Hematopoietic multipotent progenitor cell treated with erythropoietin and hydrocortisone succinate and interleukin-3 and kit ligand, for 17 days (in vitro differentiated cells): ENCODE data around the gene CBLL1.
A peak's percentile ranks its signal among the peaks of the same experiment; 100 is the strongest.

ENCODE experiments used
- DNase-seq: peaks from one replicate; pipeline ENCODE4 v3.0.0-alpha.2; 2015; ENCODE audit warnings: low spot score

Gene CBLL1

GRCh38 chr7:107742678-107743566 is 1.0 kb upstream of the CBLL1 start:
- no peak for DNase-seq

DNA sequence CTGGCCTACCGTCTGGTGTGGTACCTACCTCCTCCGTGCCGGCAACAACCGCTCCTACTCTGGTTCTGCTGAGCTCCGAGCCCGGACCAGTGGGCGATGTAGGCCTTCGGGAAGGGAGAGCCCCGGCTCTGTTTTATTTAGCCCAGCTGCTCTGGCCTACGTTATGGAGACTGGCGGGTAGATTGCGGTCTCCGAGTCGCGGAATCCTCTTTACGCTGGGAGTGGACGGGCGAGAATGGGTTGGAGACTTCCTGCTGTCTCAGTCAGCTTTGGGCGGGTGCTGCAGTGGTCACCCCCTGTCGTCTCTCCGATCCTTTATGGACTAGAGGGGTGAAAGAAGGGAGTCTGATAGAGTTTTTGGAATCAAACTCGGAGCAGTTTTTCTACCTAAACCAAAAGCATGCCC is 406 bp downstream of the CBLL1 start:
- DNase-seq: no peak

GRCh38 chr7:107746006-107746405 is 2.1 kb downstream of the CBLL1 start:
- no peak for DNase-seq

DNA sequence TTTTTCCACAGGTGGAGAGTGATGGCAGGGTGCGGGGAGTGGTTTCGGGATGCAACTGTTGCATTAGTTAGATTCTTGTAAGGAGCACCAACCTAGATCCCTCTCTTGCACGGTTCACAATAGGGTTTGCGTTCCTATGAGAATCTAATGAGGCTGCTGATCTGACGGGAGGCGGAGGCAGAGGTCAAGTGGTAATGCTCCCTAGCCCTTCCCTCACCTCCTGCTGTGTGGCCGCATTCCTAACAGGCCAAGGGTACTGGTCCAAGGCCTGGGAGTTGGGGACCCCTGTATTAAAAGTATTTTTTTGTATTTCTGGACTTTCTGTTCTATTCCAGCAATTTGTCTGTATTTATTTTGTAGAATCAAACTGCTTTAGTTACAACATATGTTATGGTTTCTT is 7.2 kb downstream of the CBLL1 start:
- no peak for DNase-seq

DNA sequence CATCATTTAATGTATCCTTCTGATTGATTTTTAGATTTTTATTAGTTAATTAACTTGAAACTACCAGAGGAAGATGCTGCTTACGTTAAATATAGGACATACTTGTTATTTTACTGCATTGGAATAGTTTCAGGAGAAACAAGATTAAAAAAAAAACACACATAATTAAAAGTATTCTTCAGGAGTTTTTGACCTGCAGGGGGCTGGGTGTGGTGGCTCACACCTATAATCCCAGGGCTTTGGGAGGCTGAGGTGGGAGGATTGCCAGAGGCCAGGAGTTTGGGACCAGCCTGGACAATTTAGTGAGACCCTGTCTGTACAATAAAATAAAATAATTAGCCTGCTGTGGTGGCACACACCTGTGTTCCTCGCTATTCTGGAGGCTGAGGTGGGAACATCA is 10.7 kb downstream of the CBLL1 start:
- DNase-seq: peak; percentile 60

GRCh38 chr7:107758667-107759066 is 14.7 kb downstream of the CBLL1 start:
- no peak for DNase-seq

DNA sequence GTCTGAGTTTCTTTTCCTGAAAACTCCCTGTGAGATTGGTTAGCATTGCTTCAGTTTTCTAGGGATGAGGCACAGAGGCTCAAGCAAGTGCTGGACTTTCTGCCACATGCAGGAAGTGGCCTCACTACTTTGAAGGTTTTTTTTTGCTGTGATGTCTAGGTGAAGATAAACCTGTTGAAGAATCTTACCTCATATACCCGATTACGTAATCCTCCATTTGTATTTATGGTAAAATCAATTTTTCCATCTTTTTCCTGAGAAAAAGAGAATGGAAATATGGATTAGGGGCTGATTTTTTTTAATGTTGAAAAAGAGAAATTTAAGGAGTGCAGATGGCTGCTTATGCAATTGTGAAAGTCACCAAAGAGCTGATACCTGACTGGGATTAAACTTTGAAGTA is 23.4 kb downstream of the CBLL1 start:
- no peak for DNase-seq

DNA sequence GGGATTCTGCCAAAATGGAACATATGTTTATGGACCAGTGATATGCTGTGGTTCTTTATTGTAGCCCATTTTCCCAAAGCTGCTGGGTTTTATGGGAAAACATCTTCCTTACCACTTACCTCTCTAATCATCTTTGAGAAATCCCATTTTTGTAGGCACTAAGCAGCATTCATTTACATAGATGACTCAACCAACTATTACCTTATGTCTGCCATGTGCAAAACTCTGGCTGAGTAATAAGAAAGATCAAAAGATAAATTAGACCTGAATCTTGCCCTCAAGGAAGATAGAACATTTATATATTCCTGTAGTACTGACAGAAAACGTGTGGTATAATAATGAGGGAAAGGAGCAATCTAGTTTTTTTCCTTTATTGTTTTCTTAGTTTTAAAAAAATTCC is 24.3 kb downstream of the CBLL1 start:
- no peak for DNase-seq

DNA sequence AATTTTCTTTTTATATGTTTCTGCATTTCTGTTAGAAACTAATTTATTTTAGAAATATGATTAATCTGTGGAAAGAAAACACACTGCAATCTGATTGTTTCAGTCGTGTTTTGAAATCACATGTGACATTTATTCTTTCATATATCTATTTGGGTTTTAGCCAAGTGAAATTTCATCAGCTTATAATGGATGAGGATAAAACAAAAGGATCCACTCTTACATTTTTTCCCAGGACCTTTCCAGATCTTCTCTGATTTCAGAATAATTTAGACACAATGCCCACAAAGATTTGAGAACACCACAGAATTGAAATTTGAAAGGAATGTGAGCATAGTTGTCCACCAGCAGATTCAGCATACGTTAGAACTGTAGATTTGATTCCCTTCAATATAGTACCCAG is 29.1 kb downstream of the CBLL1 start:
- no peak for DNase-seq

DNA sequence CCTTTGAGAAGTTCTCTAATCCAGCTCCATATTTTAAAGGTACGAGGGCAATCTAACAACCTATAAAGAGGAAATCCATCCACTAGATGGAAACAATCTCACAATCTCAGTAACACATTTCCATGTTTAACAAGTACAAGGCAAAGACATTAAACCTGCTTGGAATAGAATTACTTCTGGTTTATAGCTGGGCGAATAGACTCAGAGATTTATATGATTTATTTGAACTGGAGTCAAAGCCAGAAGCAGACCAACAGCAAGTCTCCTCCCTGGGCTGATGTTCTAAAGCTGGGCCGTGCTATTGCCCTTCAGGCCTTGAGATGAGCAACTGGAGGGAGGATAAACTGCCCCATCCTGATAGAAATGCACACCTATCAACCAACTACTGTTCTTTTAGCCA is 33.8 kb downstream of the CBLL1 start:
- no peak for DNase-seq

DNA sequence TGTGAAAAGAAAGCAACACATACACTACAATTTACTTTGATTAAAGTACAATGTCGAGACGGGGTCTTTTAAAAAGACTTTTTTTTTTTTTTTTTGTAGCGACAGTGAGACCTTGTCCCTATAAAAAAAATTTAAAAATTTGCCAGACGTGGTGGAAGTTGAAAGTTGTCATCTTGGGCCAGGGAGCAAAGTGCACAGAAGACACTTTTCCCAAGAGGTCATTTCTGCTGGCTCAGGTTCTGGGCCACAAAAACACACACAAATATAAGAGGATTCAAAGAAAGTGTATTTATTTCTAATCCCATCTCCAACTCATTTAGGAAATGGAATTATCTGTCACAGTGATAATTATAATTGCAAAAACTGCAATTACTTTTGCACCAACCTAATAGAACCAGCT is 34.3 kb downstream of the CBLL1 start:
- DNase-seq: no peak

DNA sequence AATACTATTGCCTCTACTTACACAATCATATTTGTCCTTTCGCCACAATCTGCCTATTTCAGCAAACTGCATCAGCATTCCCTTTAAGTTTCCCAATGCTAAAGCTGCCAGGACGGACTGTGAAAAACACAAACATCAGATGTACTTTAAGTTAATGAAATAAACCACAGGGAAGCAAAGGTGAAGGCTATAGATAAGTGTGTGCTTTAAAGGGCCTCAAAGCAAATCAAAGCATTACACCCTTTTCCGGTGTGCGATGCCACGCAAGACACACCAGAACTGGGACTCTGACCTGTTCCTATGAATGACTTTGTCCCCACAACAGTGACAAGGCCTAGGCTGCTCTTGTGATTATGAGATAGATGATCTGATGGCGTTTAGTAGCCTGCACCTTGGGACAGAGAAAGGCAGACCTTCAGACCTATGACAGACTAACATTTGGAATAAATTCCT is 35.7 kb downstream of the CBLL1 start:
- DNase-seq: no peak

DNA sequence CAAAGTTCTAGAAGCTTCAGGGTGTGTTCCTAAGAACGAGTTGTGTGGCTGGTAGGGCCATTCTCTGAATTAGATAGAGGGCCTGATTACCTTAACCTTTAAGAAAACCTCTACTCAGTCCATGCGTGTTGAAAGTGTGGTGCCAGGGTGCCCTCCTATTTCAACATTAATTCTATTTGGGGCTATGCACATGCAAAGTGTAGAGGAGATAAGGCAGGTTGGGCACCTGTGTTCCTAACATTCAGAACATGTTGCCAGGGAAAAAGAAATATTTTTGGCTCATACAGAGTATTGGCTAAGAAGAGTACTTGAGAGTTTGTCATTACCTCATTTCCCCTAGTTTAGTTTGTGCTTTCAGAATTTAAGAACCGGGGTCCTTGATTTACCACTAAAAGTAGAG is 38.4 kb downstream of the CBLL1 start:
- DNase-seq: no peak

DNA sequence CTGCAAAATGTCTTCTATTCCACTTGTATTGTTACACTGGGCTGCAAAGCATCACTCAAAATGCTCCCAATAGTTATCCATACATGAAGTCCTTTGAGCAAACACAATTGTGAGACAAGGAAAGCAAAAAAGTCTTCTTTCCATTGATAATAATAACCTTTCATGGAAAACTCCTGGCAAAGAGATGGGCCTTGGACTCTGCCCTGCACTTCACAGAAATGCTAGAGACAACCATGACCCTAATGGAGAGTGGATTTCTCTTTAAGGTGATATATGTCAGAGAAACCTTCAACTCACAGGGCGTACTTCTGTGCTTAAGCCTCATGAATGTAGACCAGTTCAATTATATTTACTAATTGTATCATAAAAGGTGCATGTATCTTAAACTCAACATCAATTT is 39.7 kb downstream of the CBLL1 start:
- DNase-seq: no peak

DNA sequence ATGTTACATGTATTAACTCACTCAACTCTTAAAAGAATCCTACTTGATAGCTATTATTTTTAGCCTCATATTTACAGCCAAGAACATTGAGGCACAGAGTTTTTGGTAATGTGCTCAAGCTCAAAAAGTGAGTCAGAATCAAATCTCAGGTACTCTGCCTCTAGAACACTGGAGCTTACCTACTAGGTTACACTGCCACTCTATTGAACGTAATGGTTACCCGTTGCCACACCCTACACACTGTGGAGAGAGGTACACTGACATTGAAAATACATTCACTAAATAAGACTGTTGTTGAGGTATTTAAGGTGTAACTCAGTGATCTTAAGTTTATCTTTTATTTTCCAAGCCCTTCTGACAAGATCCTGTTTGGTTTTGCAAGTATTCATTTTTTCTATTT is 41.2 kb downstream of the CBLL1 start:
- DNase-seq: no peak

GRCh38 chr7:107785926-107786325 is 42.0 kb downstream of the CBLL1 start:
- no peak for DNase-seq

- no peak for DNase-seq
These were observed 44.3 kb downstream of the CBLL1 start for GRCh38 chr7:107788216-107788615.

DNA sequence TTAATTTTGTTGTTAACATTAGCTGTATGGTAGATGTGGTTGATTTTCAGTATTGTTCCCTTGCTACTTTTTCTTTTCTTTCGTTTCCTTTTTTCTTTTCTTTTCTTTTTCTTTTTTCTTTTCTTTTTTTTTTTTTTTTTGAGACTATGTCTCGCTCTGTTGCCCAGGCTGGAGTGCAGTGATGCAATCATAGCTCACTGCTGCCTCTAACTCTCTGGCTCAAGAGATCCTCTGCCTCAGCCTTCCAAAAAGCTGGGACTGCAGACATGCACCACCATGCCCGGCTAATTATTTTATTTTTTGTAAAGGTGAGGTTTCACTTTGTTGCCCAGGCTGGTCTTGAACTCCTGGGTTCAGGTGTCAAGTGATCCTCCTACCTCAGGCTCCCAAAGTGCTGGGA is 44.7 kb downstream of the CBLL1 start:
- no peak for DNase-seq

GRCh38 chr7:107789647-107790046 is 45.7 kb downstream of the CBLL1 start:
- no peak for DNase-seq

DNA sequence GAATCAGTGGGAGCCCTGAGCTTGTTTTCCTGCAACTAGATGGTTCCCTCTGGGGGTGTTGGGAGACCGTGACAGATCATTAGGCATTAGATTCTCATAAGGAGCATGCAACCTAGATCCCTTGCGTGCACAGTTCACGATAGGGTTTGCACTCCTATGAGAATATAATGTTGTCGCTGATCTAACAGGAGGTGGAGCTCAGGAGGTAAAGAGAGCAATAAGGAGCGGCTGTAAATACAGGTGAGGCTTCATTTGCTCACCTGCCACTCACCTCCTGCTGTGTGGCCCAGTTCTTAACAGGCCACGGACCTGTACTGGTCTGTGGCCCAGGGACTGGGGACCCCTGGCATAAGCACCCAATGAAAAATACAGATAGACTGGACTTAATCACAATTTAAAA is 48.4 kb downstream of the CBLL1 start:
- DNase-seq: no peak

GRCh38 chr7:107799647-107800264 is 55.8 kb downstream of the CBLL1 start:
- no peak for DNase-seq

DNA sequence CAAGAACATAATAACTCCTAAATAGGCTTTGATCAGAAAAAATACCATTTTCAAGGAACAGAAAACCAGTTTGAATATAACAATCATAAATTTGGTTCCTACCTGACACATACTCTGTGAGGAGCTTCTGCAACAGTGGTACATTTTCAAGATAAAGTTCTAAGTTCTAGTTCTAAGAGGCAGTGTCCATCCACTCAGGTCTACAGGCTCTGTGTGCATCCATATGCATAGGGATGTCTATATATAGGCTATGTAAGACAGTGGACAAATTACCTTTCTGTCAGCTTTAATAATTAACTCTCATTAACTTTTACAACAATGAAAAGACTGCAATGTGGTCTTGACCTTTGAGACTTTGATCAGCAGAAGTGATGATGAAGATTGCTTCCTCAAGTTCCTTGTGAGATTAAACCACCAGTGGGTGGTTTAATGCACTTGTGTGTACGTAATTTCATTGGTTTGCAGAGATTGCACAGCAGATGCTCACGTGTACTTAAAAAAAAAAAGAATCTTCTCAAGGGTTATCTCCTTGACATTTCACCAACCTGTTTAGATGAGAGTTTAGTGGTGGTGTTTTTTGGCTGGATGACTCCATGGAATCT is 59.2 kb downstream of the CBLL1 start, which contains the start of gene SLC26A3:
SLC26A3 (minus strand) TSS at position 215 of the 602 bp plus-strand sequence. CDS start 8,714 bp downstream, outside the sequence.
- no peak for DNase-seq

DNA sequence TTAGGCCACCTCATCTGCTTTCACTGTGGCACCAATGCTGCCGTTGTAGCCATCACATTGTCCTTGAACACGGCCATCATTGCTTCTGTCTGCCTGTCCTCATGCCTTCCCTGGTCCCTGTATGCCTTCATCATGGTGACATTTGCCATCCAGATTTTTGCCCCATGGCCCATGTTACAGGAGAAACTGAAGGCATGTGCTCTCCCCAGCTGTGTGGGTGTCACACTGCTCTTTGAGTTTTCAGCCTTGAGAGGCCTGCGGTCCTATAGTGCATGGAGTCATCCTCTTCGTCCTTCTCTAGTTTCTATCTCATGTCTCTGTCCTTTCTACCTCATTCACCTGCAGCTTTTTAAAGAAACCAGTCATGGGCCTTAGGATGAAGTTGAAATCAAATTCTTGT is 65.2 kb downstream of the CBLL1 start:
- DNase-seq: no peak
